Hepatocyte (in vitro differentiated cells): ENCODE measurements around the gene OAF. TPM values are rescaled to one million over a fixed set of nuclear protein-coding genes. Genes with fewer than 3 reads are reported as not detected.

ENCODE experiments used
- DNase-seq: peaks from one replicate; pipeline ENCODE4 v3.0.0-alpha.2; 2016; ENCODE audit warnings: low spot score
- H2AFZ ChIP-seq: fragments of 200-600 bp; sonication (generic); 2 replicates; pipeline ENCODE4 v1.6.0; 2016; ENCODE audit warnings: antibody characterized with exemption, mild to moderate bottlenecking
- H3K27ac ChIP-seq: fragments of 200-600 bp; sonication (generic); 2 replicates; pipeline ENCODE4 v1.5.1; 2016; ENCODE audit warnings: mild to moderate bottlenecking
- H3K27me3 ChIP-seq: fragments of 200-600 bp; sonication (generic); 2 replicates; pipeline ENCODE4 v1.6.1; 2016
- H3K36me3 ChIP-seq: fragments of 200-600 bp; sonication (generic); replicated peaks from 2 replicates; pipeline ENCODE4 v1.5.1; 2016; ENCODE audit warnings: low read depth; ENCODE audit not compliant: insufficient read depth
- H3K4me1 ChIP-seq: fragments of 200-600 bp; sonication (generic); 2 replicates; pipeline ENCODE4 v1.5.1; 2016; ENCODE audit warnings: mild to moderate bottlenecking, moderate library complexity; ENCODE audit not compliant: insufficient read depth
- H3K4me2 ChIP-seq: fragments of 200-600 bp; sonication (generic); 2 replicates; pipeline ENCODE4 v1.6.0; 2016
- H3K4me3 ChIP-seq: fragments of 200-600 bp; sonication (generic); 2 replicates; pipeline ENCODE4 v1.5.1; 2016; ENCODE audit warnings: mild to moderate bottlenecking
- H3K79me2 ChIP-seq: fragments of 200-600 bp; sonication (generic); 2 replicates; pipeline ENCODE4 v1.6.0; 2017; ENCODE audit warnings: mild to moderate bottlenecking
- H3K9me2 ChIP-seq: fragments of 200-600 bp; sonication (generic); replicated peaks from 2 replicates; pipeline ENCODE4 v1.6.0; 2017; ENCODE audit warnings: mild to moderate bottlenecking; ENCODE audit not compliant: insufficient read depth
- H3K9me3 ChIP-seq: fragments of 200-600 bp; sonication (generic); 2 replicates; pipeline ENCODE4 v1.5.1; 2016; ENCODE audit warnings: low read depth, mild to moderate bottlenecking
- H4K20me1 ChIP-seq: fragments of 200-600 bp; sonication (generic); 2 replicates; pipeline ENCODE4 v1.6.0; 2016; ENCODE audit warnings: mild to moderate bottlenecking; ENCODE audit not compliant: insufficient read depth, poor library complexity, severe bottlenecking
- EZH2 ChIP-seq: fragments of 200-600 bp; sonication (generic); IDR thresholded peaks from 2 replicates; pipeline ENCODE4 v1.6.1; 2016; ENCODE audit warnings: antibody characterized with exemption, mild to moderate bottlenecking, borderline replicate concordance
- EZH2phosphoT487 ChIP-seq: fragments of 200-600 bp; sonication (generic); IDR thresholded peaks from one replicate; pipeline ENCODE4 v1.6.1; 2018; ENCODE audit warnings: antibody characterized with exemption, mild to moderate bottlenecking, low read depth, moderate library complexity; ENCODE audit not compliant: unreplicated experiment, severe bottlenecking
- WGBS: methylation state at CpG from one replicate; pipeline ENCODE4 v1.1.6; 2016; ENCODE audit warnings: low lambda C conversion rate; ENCODE audit errors: missing lambda C conversion rate; 5-methylcytosine and 5-hydroxymethylcytosine counted together
- polyA plus RNA-seq: library from polyadenylated mRNA; unstranded; fragments of >200 nt; fragmentation: Nextera tagmentation; extraction: Ambion mirVana; gene quantifications from 2 replicates; pipeline ENCODE4 v1.2.1, GENCODE V29; 2016
- total RNA-seq: library from RNA; depleted of rRNA; stranded (reverse); fragments of >200 nt; gene quantifications from 2 replicates; pipeline ENCODE4 v1.2.3, GENCODE V29; 2014
- TF ChIP-seq, protein P1 (sequence below): fragments of 200-600 bp; sonication (generic); IDR thresholded peaks from 2 replicates; pipeline ENCODE4 v1.5.1; 2016; ENCODE audit warnings: antibody characterized with exemption, mild to moderate bottlenecking; ENCODE audit not compliant: poor library complexity

OAF gene
- total and polyA plus RNA-seq, 2 experiments from 2014 or later = 63.9 to 102 TPM

DNA sequence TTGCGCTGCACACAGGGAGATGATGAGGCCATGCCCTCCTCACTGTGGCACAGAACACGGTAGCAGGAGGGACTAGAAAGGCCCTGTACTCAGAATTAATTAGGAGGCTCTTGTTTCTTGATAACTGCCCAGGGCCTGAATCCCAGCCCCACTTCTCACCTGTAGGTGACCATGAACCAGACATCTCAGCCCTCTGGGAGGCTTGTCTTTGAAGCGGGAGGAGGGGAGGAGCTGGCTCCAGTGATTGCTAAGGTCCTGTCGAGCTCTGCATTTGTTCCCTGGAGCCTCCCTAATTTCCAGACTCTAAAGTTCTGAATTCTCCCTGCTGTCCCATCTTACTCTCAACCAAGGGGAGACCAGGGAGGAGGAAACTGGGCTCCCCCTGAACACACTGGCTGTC lies 19.8 kb upstream of the OAF start:
- no peaks in the 10 kb centered on the region for H3K27me3 ChIP-seq
- DNase-seq = no peak
- no peaks in the 10 kb centered on the region for H3K79me2 ChIP-seq
- TF ChIP-seq, protein P1, sequence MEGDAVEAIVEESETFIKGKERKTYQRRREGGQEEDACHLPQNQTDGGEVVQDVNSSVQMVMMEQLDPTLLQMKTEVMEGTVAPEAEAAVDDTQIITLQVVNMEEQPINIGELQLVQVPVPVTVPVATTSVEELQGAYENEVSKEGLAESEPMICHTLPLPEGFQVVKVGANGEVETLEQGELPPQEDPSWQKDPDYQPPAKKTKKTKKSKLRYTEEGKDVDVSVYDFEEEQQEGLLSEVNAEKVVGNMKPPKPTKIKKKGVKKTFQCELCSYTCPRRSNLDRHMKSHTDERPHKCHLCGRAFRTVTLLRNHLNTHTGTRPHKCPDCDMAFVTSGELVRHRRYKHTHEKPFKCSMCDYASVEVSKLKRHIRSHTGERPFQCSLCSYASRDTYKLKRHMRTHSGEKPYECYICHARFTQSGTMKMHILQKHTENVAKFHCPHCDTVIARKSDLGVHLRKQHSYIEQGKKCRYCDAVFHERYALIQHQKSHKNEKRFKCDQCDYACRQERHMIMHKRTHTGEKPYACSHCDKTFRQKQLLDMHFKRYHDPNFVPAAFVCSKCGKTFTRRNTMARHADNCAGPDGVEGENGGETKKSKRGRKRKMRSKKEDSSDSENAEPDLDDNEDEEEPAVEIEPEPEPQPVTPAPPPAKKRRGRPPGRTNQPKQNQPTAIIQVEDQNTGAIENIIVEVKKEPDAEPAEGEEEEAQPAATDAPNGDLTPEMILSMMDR = no peak
- no peak for TF ChIP-seq EZH2
- TF ChIP-seq EZH2phosphoT487 = no peak
- H3K4me3 ChIP-seq = no peak overlapping the region
- H3K4me2 ChIP-seq = no peak overlapping the region
- H3K4me1 ChIP-seq = peaks cover 49% of the 10 kb centered on the region
- no peak overlapping the region for H2AFZ ChIP-seq
- H3K9me3 ChIP-seq = no peaks in the 10 kb centered on the region
- H3K36me3 ChIP-seq = no peaks in the 10 kb centered on the region
- WGBS = 71% methylated on average over 4 of the region's 4 CpGs
- no peaks in the 10 kb centered on the region for H3K9me2 ChIP-seq
- H4K20me1 ChIP-seq = no peaks in the 10 kb centered on the region
- no peak overlapping the region for H3K27ac ChIP-seq

DNA sequence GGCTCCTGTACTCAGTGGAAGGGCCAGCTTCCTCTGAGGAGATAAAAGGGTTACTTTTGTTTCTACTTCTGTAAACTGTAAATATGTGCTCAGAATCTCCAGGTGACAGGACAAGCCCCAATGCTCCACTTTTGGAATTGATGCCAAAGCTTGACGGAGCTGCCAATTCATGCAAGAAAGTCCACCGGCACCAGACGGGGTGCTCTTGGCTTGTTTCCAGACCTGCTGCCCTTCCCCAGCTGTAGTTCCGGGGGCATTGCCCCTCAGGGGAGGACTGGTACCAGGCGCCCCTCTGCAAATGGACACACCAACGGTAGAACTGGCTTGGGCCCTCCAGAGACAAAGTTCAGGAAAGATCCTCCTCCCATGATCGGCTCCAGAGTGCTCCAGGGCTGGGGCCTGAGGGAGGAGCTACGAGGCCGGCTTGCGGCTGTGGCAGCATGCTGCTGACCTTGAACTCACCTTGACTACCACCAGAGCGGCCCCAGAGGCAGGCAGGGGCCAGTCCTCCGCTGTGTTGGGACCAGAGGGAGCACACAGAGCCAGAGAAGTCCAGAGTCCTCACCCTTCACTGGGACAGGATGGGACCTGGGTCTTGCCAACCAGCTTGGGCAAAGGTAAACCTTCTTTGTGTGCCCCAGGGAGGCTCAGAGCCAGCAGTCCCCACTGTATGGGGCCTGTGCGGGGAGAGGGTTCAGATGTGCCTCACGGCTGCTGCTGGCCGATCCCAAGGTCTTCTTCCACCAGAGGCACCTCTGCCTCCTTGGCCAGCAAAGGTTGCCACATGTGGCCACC lies 17.8 kb upstream of the OAF start:
- no peaks in the 10 kb centered on the region for H3K9me2 ChIP-seq
- no peaks in the 10 kb centered on the region for H4K20me1 ChIP-seq
- H3K27me3 ChIP-seq = no peaks in the 10 kb centered on the region
- H3K27ac ChIP-seq = no peak overlapping the region
- WGBS = 85% methylated on average over 15 of the region's 15 CpGs
- TF ChIP-seq, protein P1 = no peak
- TF ChIP-seq EZH2phosphoT487 = no peak
- TF ChIP-seq EZH2 = no peak
- H3K4me2 ChIP-seq = no peak overlapping the region
- H3K9me3 ChIP-seq = no peaks in the 10 kb centered on the region
- no peak overlapping the region for H3K4me3 ChIP-seq
- H3K36me3 ChIP-seq = no peaks in the 10 kb centered on the region
- DNase-seq = no peak
- peaks cover 49% of the 10 kb centered on the region for H3K4me1 ChIP-seq
- H3K79me2 ChIP-seq = no peaks in the 10 kb centered on the region
- no peak overlapping the region for H2AFZ ChIP-seq

DNA sequence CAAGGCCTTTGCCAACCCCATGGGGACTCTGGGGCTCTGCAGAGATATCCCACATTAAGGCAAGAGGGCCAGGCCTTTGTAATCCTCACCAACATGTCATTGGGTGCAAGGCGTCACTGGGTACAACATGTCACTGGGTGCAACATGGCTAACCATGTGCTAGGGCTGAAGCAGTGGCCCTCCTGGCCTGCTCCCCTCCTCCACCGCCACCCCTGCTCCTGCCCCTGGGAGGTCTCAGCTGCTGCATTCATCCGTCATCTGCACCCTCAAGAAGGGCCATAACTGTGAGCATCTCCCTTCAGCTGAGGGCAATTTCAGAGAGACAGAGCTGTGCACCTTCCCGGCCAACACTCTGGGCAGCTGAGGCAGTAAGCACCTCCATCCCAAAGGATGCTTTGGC lies 16.7 kb upstream of the OAF start:
- Histone ChIP-seq H3K9me2 (no peaks in the 10 kb centered on the region), H2AFZ (no peak overlapping the region), H3K36me3 (no peaks in the 10 kb centered on the region), H3K4me1 (peaks cover 47% of the 10 kb centered on the region), H3K27me3 (no peaks in the 10 kb centered on the region), H3K4me2 (no peak overlapping the region), H4K20me1 (no peaks in the 10 kb centered on the region), H3K4me3 (no peak overlapping the region), H3K27ac (no peak overlapping the region), H3K79me2 (no peaks in the 10 kb centered on the region), H3K9me3 (no peaks in the 10 kb centered on the region)
- WGBS = 97% methylated on average over 4 of the region's 4 CpGs
- TF ChIP-seq, protein P1 = no peak
- TF ChIP-seq EZH2 = no peak
- no peak for TF ChIP-seq EZH2phosphoT487
- DNase-seq = no peak
